ENCODE measurements around the gene PI4KB.
A peak's percentile ranks its signal among the peaks of the same experiment; 100 is the strongest.
"Not testable (repeated sequence)": the region's sequence is repeated elsewhere in the genome, so short reads cannot be mapped to it uniquely, and the experiment has no call there.

PI4KB gene

GRCh38 chr1:151281225-151281968 lies 45.8 kb downstream of the PI4KB start:
- DNase-seq (ENCODE audit: low spot score): peak; percentile 96

- DNase-seq (ENCODE audit: low spot score): no peak
Measured at GRCh38 chr1:151277249-151277648, 50.0 kb downstream of the PI4KB start.

GRCh38 chr1:151275341-151275740 lies 51.9 kb downstream of the PI4KB start:
- DNase-seq (ENCODE audit: low spot score): not testable (repeated sequence)

- DNase-seq (ENCODE audit: low spot score): peak; percentile 0
Measured at GRCh38 chr1:151273924-151274466, 53.2 kb downstream of the PI4KB start.

- no peak for DNase-seq (ENCODE audit: low spot score)
Measured at GRCh38 chr1:151267760-151268159, 59.5 kb downstream of the PI4KB start.

GRCh38 chr1:151266821-151267220 lies 60.4 kb downstream of the PI4KB start:
- DNase-seq (ENCODE audit: low spot score): no peak

GRCh38 chr1:151266315-151266714 lies 60.9 kb downstream of the PI4KB start:
- DNase-seq (ENCODE audit: low spot score): no peak

- no peak for DNase-seq (ENCODE audit: low spot score)
Measured at GRCh38 chr1:151265446-151266236, 61.6 kb downstream of the PI4KB start.

- DNase-seq (ENCODE audit: low spot score): no peak
Measured at GRCh38 chr1:151259351-151259750, 67.9 kb downstream of the PI4KB start.

GRCh38 chr1:151255381-151255780 lies 71.8 kb downstream of the PI4KB start:
- no peak for DNase-seq (ENCODE audit: low spot score)

GRCh38 chr1:151254217-151255213 lies 72.7 kb downstream of the PI4KB start, which contains the start of gene PSMD4:
PSMD4 (plus strand) TSS chr1:151254734; CDS start chr1:151254783, 49 bp downstream.
- peak; percentile 98 for DNase-seq (ENCODE audit: low spot score)

GRCh38 chr1:151251656-151252470 lies 75.4 kb downstream of the PI4KB start:
- peak; percentile 70 for DNase-seq (ENCODE audit: low spot score)

GRCh38 chr1:151246786-151247185 lies 80.4 kb downstream of the PI4KB start:
- DNase-seq (ENCODE audit: low spot score): no peak

- DNase-seq (ENCODE audit: low spot score): no peak
Measured at GRCh38 chr1:151243683-151244216, 83.5 kb downstream of the PI4KB start.

- DNase-seq (ENCODE audit: low spot score): no peak
Measured at GRCh38 chr1:151242442-151242841, 84.8 kb downstream of the PI4KB start.
